PC-9 (cell line): Measurements from ENCODE around the gene KDM3B.

Experiments used
- CTCF ChIP-seq: fragments of 200-600 bp; sonication (generic); conservative IDR thresholded peaks from 2 replicates; pipeline ENCODE4 v1.6.1; 2017; ENCODE audit warnings: mixed run types, antibody characterized with exemption, mild to moderate bottlenecking, moderate library complexity
- EZH2 ChIP-seq: fragments of 200-600 bp; sonication (generic); IDR thresholded peaks from 2 replicates; pipeline ENCODE4 v1.8.0; 2017; ENCODE audit warnings: antibody characterized with exemption, low read depth

DNA sequence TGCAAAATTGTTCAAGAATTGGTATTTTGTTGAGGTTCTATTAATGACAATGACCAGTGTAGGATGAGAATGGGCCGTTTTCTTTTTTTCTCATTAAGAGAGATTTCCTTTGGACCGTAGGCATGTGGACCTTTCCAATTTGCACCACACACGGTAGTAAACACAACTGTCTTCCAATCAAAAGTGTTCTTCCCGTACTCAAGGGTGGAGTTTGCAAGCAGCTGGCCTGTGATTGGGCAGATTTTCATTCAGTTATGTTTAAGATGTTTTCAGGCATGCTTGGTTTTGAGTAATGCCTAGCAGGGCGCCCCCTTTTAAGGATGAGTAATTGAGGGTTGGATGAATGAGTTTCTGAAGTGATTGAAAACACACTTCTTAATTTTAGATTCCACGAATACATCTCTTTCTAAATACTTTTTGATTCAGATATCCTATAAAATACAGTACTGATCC, 2.5 kb downstream of the KDM3B start:
- TF ChIP-seq CTCF, result no peak
- TF ChIP-seq EZH2, result no peak
